Activated effector memory CD4-positive, alpha-beta T cell treated with anti-CD3 and anti-CD28 coated beads, Interleukin-2, amount 50 U/mL, for 16 hours (primary cell): Measurements from ENCODE around the gene QSER1.
"Not testable (repeated sequence)": the region's sequence is repeated elsewhere in the genome, so short reads cannot be mapped to it uniquely, and the experiment has no call there.

ENCODE experiments used
- DNase-seq: peaks from one replicate; pipeline ENCODE4 v3.0.0-alpha.2; 2020

Gene QSER1

GRCh38 chr11:32892355-32893092 is at the start of gene QSER1:
Gene QSER1 (plus strand): TSS chr11:32892811. CDS start chr11:32893126, 315 bp downstream.
- DNase-seq: peak; percentile 87

- no peak for DNase-seq
Observed at GRCh38 chr11:32843544-32843943, 49.1 kb upstream of the QSER1 start.

GRCh38 chr11:32847511-32847910 is 45.1 kb upstream of the QSER1 start:
- DNase-seq: no peak

- no peak for DNase-seq
Observed at GRCh38 chr11:32849761-32850160, 42.9 kb upstream of the QSER1 start.

- no peak for DNase-seq
Observed at GRCh38 chr11:32851251-32851650, 41.4 kb upstream of the QSER1 start.

- no peak for DNase-seq
Observed at GRCh38 chr11:32852207-32852606, 40.4 kb upstream of the QSER1 start.

GRCh38 chr11:32855601-32856000 is 37.0 kb upstream of the QSER1 start:
- no peak for DNase-seq

- DNase-seq: no peak
Observed at GRCh38 chr11:32858731-32859130, 33.9 kb upstream of the QSER1 start.

GRCh38 chr11:32861850-32862577 is 30.6 kb upstream of the QSER1 start:
- no peak for DNase-seq

GRCh38 chr11:32864555-32864954 is 28.1 kb upstream of the QSER1 start:
- DNase-seq: no peak

GRCh38 chr11:32868752-32869151 is 23.9 kb upstream of the QSER1 start:
- DNase-seq: not testable (repeated sequence)

- peak; percentile 66 for DNase-seq
Observed at GRCh38 chr11:32870676-32871075, 21.9 kb upstream of the QSER1 start.

GRCh38 chr11:32874132-32874531 is 18.5 kb upstream of the QSER1 start:
- no peak for DNase-seq

- no peak for DNase-seq
Observed at GRCh38 chr11:32881286-32881685, 11.3 kb upstream of the QSER1 start.

GRCh38 chr11:32883421-32883820 is 9.2 kb upstream of the QSER1 start:
- no peak for DNase-seq

- no peak for DNase-seq
Observed at GRCh38 chr11:32884023-32884422, 8.6 kb upstream of the QSER1 start.

- no peak for DNase-seq
Observed at GRCh38 chr11:32884770-32885384, 7.7 kb upstream of the QSER1 start.

- DNase-seq: no peak
Observed at GRCh38 chr11:32885556-32885955, 7.1 kb upstream of the QSER1 start.

- no peak for DNase-seq
Observed at GRCh38 chr11:32886180-32886579, 6.4 kb upstream of the QSER1 start.

- DNase-seq: not testable (repeated sequence)
Observed at GRCh38 chr11:32887707-32888383, 4.8 kb upstream of the QSER1 start.

GRCh38 chr11:32888384-32888710 is 4.3 kb upstream of the QSER1 start:
- not testable (repeated sequence) for DNase-seq

GRCh38 chr11:32888805-32889204 is 3.8 kb upstream of the QSER1 start:
- no peak for DNase-seq

- no peak for DNase-seq
Observed at GRCh38 chr11:32890843-32891656, 1.6 kb upstream of the QSER1 start.
